ENCODE data around the gene PROB1. TPM values are rescaled to one million over a fixed set of nuclear protein-coding genes. Genes with fewer than 3 reads are reported as not detected.

PROB1 gene
- polyA plus RNA-seq, 1 of the 3 experiments (the other 2 are of a cell fraction): 0.44 TPM

- no peaks in the 10 kb centered on the region for H3K9me3 ChIP-seq
- peak overlapping the region; percentile 5 to 72; a peak in 3 of 4 replicates for H3K27ac ChIP-seq (ENCODE audit: low read depth in 2 of 2, low read length in 1 of 2)
- DNase-seq: no peak
- TF ChIP-seq RAD21 (IDR thresholded peaks at IDR 0.05; ENCODE audit: low read length): no peak
- TF ChIP-seq TCF12 (IDR thresholded peaks at IDR 0.05): peak; percentile 42; the same call in 1 of the 2 replicates
- TF ChIP-seq NFIC (IDR thresholded peaks at IDR 0.05; ENCODE audit: borderline replicate concordance): peak; percentile 21; the same call in 1 of the 2 replicates
- no peak for TF ChIP-seq SMC3 (IDR thresholded peaks at IDR 0.05; ENCODE audit: low read depth, low read length)
- no peak for TF ChIP-seq USF1 (IDR thresholded peaks at IDR 0.05; ENCODE audit: borderline replicate concordance, low read depth)
- peak; percentile 33; the same call in 1 of the 2 replicates for TF ChIP-seq MAX (IDR thresholded peaks at IDR 0.05; ENCODE audit: low read depth)
- no peak for TF ChIP-seq CHD2 (IDR thresholded peaks at IDR 0.05; ENCODE audit: low read length, partially characterized antibody)
- no peak for TF ChIP-seq POLR2AphosphoS5 (IDR thresholded peaks at IDR 0.05; ENCODE audit: low read depth, low read length)
- TF ChIP-seq JUND (IDR thresholded peaks at IDR 0.05): peak; percentile 11; the same call in 1 of the 2 replicates
- TF ChIP-seq NRF1 (IDR thresholded peaks at IDR 0.05; ENCODE audit: low read depth, low read length): no peak
- TF ChIP-seq PBX3 (IDR thresholded peaks at IDR 0.05): no peak
- TF ChIP-seq TEAD4 (IDR thresholded peaks at IDR 0.05; ENCODE audit: borderline replicate concordance, insufficient read depth): no peak
- TF ChIP-seq RXRA (IDR thresholded peaks at IDR 0.05; ENCODE audit: borderline replicate concordance, low read depth): no peak
- TF ChIP-seq ZBTB33 (IDR thresholded peaks at IDR 0.05; ENCODE audit: borderline replicate concordance, low read depth): no peak
- no peak for TF ChIP-seq MEF2A (IDR thresholded peaks at IDR 0.05; ENCODE audit: borderline replicate concordance, low read depth)
- POLR2A ChIA-PET: no interaction called here
- H3K4me1 ChIP-seq (ENCODE audit: control insufficient read depth in 1 of 2, insufficient read depth in 2 of 2, low read depth in 1 of 2, low read length in 1 of 2): peaks cover 8 to 9% of the 10 kb centered on the region in 2 experiments; a peak in 3 of 4 replicates
- no peak overlapping the region for H3K4me3 ChIP-seq (ENCODE audit: low read depth in 2 of 2, low read length in 1 of 2)
- 83% methylated on average over 7 of the region's 8 CpGs for WGBS (ENCODE audit: low lambda C conversion rate)
- H3K27me3 ChIP-seq (ENCODE audit: insufficient read depth): no peaks in the 10 kb centered on the region
- H3K4me2 ChIP-seq: no peak overlapping the region
- CTCF ChIA-PET: interaction anchor here (0.6 to 9.7 kb wide), 2 partner anchors 88 to 206 kb away, joined by 3 to 324 read pairs; no protein-coding TSS in a partner anchor
- no peaks in the 10 kb centered on the region for H3K79me2 ChIP-seq (ENCODE audit: insufficient read depth)
- H3K36me3 ChIP-seq (replicated peaks in 1 of 2; ENCODE audit: control insufficient read depth in 1 of 2, insufficient read depth in 2 of 2, low read length in 1 of 2): peaks cover 17 to 37% of the 10 kb centered on the region in 2 experiments
- H4K20me1 ChIP-seq (ENCODE audit: insufficient read depth): no peaks in the 10 kb centered on the region
- H3K9me2 ChIP-seq: no peaks in the 10 kb centered on the region
- peak overlapping the region; percentile 31; the same call in 1 of the 2 replicates for H3K9ac ChIP-seq
- H3F3A ChIP-seq (replicated peaks; ENCODE audit: insufficient read depth): peaks cover 24% of the 10 kb centered on the region
- H2AFZ ChIP-seq (ENCODE audit: low read depth): no peak overlapping the region; the same call in 1 of the 2 replicates
Measured at GRCh38 chr5:139426203-139426885, 31.4 kb upstream of the PROB1 start.

All from SK-N-SH (cell line).